Muscle layer of colon (tissue), 2 donors: ENCODE measurements around the gene EMC10.
"Not testable (repeated sequence)": the region's sequence is repeated elsewhere in the genome, so short reads cannot be mapped to it uniquely, and the experiment has no call there.

Experiments used
- H3K27ac ChIP-seq: one replicate; pipeline ENCODE4 v1.7.0; 2013; ENCODE audit warnings: low read depth, mild to moderate bottlenecking, low read length, moderate library complexity
- H3K27me3 ChIP-seq, 2 donors: one replicate each; pipeline ENCODE4 v1.7.0; 2013; ENCODE audit warnings: low read length in 2 of 2, mild to moderate bottlenecking in 2 of 2; ENCODE audit not compliant: insufficient read depth in 2 of 2, control insufficient read depth in 1 of 2
- H3K36me3 ChIP-seq: one replicate; pipeline ENCODE4 v1.7.0; 2013; ENCODE audit warnings: mild to moderate bottlenecking, low read length; ENCODE audit not compliant: insufficient read depth
- H3K4me1 ChIP-seq: one replicate; pipeline ENCODE4 v1.7.0; 2013; ENCODE audit warnings: mild to moderate bottlenecking, low read length; ENCODE audit not compliant: insufficient read depth
- H3K4me3 ChIP-seq, 2 donors: one replicate each; pipeline ENCODE4 v1.7.0; 2013; ENCODE audit warnings: low read length in 2 of 2, low read depth in 1 of 2, mild to moderate bottlenecking in 1 of 2, moderate library complexity in 1 of 2
- H3K9ac ChIP-seq: one replicate; pipeline ENCODE4 v1.7.0; 2013; ENCODE audit warnings: low read length
- H3K9me3 ChIP-seq: one replicate; pipeline ENCODE4 v1.7.0; 2013; ENCODE audit warnings: mild to moderate bottlenecking, low read length
- donor health status: abdominal sarcoma.
- donor health status: Adenocarcinoma of cecum.

EMC10 gene

DNA sequence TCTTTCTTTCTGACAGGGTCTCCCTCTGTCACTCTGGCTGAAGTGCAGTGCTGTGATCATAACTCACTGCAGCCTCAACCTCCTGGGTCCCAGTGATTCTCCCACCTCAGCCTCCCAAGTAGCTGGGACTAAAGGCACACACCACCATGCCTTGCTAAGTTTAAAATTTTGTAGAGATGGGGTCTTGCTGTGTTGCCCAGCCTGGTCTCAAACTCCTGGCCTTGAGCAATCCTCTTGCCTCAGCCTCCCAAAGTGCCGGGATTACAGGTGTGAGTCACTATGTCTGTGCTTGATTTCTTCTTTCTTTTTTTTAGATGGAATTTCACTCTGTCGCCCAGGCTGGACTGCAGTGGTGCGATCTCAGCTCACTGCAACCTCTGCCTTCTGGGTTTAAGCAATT, 51.7 kb downstream of the EMC10 start:
- H3K27me3 ChIP-seq, H3K9ac ChIP-seq, H3K27ac ChIP-seq, H3K36me3 ChIP-seq, H3K9me3 ChIP-seq, H3K4me1 ChIP-seq, H3K4me3 ChIP-seq: not testable (repeated sequence)

DNA sequence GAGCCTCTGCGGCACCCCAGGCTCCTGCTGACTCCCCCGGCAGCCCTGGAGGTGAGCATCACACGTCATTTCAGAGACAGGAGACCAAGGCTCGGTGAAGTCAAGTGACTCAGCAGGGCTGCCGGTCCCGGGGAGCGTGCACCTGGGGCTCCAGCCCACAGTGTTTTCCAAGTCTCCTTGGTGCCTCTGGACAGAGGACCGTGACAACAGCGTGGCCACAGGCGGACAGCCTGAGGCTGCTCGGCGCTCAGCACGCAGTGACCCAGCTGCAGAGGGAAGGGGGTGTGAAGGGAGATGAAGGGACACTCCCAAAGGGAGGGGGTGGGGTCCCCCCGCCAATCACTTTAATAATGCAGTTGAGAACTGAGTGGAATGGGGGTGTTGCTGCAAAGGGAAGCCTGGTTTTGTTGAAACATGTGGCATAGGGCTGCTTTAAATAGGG, 54.9 kb downstream of the EMC10 start:
- Histone ChIP-seq H3K9me3 (peaks cover 7% of the 10 kb centered on the region), H3K4me3 (no peak overlapping the region), H3K36me3 (no peaks in the 10 kb centered on the region), H3K27ac (no peak overlapping the region), H3K4me1 (no peaks in the 10 kb centered on the region), H3K27me3 (no peaks in the 10 kb centered on the region), H3K9ac (no peak overlapping the region)

DNA sequence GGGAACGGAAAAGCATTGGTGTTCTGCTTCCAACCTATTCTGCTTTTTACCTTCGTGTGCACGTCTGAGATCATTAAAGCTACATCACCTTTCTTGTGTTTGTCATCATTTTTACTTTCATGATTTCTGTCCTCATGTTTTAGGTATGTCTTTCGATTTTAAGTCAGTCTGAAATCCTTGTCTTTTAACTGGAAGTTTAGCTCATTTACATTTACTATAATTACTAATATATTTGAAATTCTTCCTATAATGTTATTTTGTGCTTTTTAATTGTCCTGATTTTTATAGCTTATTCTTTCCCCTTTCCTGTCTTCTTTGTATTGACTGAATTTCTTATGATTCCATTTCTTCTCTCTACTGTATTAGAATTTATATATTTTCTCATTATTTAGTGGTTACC, 56.6 kb downstream of the EMC10 start:
- Histone ChIP-seq H3K4me3 (no peak overlapping the region), H3K27ac (no peak overlapping the region), H3K9me3 (peaks cover 7% of the 10 kb centered on the region), H3K36me3 (no peaks in the 10 kb centered on the region), H3K27me3 (no peaks in the 10 kb centered on the region), H3K9ac (no peak overlapping the region), H3K4me1 (no peaks in the 10 kb centered on the region)

DNA sequence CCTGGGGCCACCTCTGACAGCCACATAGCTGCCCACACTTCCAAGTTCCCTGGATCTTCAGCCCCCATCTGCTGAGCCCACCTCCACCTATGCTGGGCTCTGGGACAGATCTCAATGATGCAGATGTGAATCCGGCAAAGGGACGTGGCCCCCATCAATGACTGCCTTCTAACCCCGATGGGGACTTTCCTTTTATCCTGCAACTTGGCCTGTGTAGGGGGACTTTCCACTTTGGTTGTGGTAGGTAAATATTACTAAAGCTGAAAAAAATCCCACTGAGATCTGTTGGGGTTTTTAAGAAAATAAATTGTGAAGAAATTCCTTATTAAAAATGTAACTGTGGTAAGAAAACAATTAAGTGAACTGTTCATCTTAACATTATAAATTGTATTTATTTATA, 58.2 kb downstream of the EMC10 start:
- H3K9ac ChIP-seq, result no peak overlapping the region

DNA sequence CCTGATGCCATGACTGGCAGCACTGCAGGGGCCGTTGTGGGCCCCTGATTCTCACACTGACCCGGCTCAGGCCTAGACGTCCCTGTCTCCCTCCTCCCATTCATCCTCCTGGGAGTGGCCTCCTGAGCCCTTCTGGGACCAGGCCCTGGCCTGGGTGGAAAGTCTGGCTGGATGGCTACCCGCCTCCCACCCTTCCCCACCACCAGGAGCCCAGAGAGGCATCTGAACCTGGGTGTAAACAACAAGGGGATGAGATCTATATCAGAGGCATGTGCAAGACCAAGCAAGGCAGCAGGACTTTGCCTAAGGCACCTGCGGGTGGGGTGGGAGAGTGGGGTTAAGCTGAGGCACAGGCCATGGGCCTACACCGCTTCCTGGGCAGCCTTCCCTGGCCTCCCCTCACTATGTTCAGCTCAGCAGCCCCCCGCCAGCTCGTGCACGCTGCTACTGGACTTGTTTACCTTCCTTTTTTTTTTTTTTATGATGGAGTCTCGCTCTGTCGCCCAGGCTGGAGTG, 59.4 kb downstream of the EMC10 start:
- Histone ChIP-seq H3K36me3 (no peaks in the 10 kb centered on the region), H3K27me3 (no peaks in the 10 kb centered on the region), H3K4me1 (no peaks in the 10 kb centered on the region), H3K27ac (no peak overlapping the region), H3K9ac (no peak overlapping the region), H3K4me3 (no peak overlapping the region), H3K9me3 (peaks cover 7% of the 10 kb centered on the region)

More for the DNA sequence above, 58.2 kb downstream of the EMC10 start:
- H3K4me1 ChIP-seq, result no peaks in the 10 kb centered on the region
- no peak overlapping the region for H3K4me3 ChIP-seq
- no peak overlapping the region for H3K27ac ChIP-seq
- no peaks in the 10 kb centered on the region for H3K36me3 ChIP-seq
- H3K9me3 ChIP-seq, result peaks cover 7% of the 10 kb centered on the region
- no peaks in the 10 kb centered on the region for H3K27me3 ChIP-seq

DNA sequence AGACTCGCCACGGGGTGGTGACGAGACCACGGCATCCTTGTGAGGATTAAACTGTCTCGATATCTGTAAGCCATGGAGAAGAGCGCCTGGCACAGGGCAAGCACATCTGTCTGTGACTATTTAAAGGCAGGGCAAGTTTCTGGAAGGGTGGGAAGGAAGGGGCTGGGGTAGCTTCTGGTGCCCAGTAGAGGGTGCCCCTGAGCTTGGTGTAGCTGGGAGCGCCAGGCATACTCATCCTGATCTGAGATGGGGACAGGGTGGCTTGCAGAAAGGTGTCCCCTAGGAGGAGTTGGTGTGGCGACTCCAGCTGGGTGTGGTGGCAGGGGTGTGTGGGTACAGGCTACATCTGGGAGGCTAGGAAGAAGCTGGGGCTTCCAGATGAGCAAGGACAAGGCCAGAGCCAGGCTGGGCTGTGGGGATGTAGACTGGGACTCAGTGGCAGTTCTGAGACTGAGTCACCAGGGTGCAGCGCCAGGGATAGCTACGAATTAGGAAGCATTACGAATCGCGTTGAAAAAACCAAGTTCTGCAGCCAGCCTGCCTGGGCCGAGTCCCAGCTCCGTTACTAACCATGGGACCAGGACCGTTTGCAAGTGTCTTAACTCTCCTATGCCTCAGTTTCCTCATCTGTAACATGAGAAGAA, 60.5 kb downstream of the EMC10 start:
- H3K9ac ChIP-seq, result no peak overlapping the region
- H3K9me3 ChIP-seq, result peaks cover 7% of the 10 kb centered on the region
- H3K4me1 ChIP-seq, result no peaks in the 10 kb centered on the region
- no peaks in the 10 kb centered on the region for H3K27me3 ChIP-seq
- no peak overlapping the region for H3K4me3 ChIP-seq
- no peak overlapping the region for H3K27ac ChIP-seq
- H3K36me3 ChIP-seq, result no peaks in the 10 kb centered on the region

DNA sequence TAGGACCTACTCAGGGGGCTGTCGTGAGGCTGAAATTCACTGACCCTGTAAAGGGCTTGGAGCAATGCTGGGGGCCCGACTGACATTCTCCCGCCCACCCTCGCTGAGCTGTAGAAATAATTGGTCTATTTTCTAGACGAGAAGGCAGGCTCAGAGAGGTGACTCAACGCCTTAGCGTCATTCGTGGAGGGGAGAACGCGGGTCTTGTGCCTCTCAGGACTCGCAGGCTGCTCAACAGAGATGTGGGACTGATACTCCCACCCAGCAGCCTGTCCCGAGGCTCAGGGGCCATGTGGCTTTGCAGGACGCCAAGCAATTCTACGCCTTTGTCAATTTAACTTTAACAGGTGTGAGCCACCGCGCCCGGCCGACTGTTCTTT, 61.0 kb downstream of the EMC10 start:
- Histone ChIP-seq H3K36me3 (no peaks in the 10 kb centered on the region), H3K4me1 (no peaks in the 10 kb centered on the region), H3K27ac (no peak overlapping the region), H3K4me3 (no peak overlapping the region), H3K9ac (no peak overlapping the region), H3K9me3 (peaks cover 7% of the 10 kb centered on the region), H3K27me3 (no peaks in the 10 kb centered on the region)

DNA sequence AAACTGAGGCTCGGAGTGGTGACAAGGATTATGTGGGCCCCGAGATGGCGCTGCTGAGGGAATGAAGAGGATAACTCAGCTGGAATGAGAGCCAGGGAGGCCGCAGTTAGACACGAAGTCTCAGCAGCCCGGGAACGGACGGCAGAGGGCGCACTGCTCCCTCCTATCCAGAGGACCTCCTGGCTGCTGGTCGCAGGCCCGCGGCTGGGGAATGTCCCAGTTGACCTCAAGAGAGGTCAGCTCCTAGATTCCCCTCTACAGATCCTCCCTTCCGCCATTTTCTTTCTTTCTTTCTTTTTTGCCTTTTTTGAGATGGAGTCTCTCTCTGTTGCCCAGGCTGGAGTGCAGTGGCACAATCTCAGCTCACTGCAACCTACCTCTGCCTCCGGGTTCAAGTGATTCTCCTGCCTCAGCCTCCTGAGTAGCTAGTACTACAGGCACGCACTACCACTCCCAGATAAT, 61.5 kb downstream of the EMC10 start:
- Histone ChIP-seq H3K27ac (no peak overlapping the region), H3K9me3 (peaks cover 7% of the 10 kb centered on the region), H3K4me3 (no peak overlapping the region), H3K36me3 (no peaks in the 10 kb centered on the region), H3K4me1 (no peaks in the 10 kb centered on the region), H3K9ac (no peak overlapping the region), H3K27me3 (no peaks in the 10 kb centered on the region)
